Hematopoietic multipotent progenitor cell treated with erythropoietin and hydrocortisone succinate and interleukin-3 and kit ligand, for 15 days (in vitro differentiated cells): ENCODE data around the gene NDUFB10.
A peak's percentile ranks its signal among the peaks of the same experiment; 100 is the strongest.
"Not testable (repeated sequence)": the region's sequence is repeated elsewhere in the genome, so short reads cannot be mapped to it uniquely, and the experiment has no call there.

Experiments used
- DNase-seq: peaks from one replicate; pipeline ENCODE4 v3.0.0-alpha.2; 2015; ENCODE audit warnings: low spot score

The NDUFB10 gene

GRCh38 chr16:1946495-1947368 lies 12.6 kb upstream of the NDUFB10 start:
- DNase-seq: no peak

- DNase-seq: no peak
Measured at GRCh38 chr16:1947369-1947670, 12.0 kb upstream of the NDUFB10 start.

- DNase-seq: no peak
Measured at GRCh38 chr16:1949507-1949906, 9.8 kb upstream of the NDUFB10 start.

GRCh38 chr16:1950047-1950446 lies 9.3 kb upstream of the NDUFB10 start:
- DNase-seq: no peak

- DNase-seq: no peak
Measured at GRCh38 chr16:1950559-1950958, 8.8 kb upstream of the NDUFB10 start.

GRCh38 chr16:1953734-1954133 lies 5.6 kb upstream of the NDUFB10 start:
- DNase-seq: no peak

- DNase-seq: not testable (repeated sequence)
Measured at GRCh38 chr16:1957434-1958142, 1.8 kb upstream of the NDUFB10 start.

GRCh38 chr16:1958143-1958491 lies 1.2 kb upstream of the NDUFB10 start:
- DNase-seq: not testable (repeated sequence)

- no peak for DNase-seq
Measured at GRCh38 chr16:1958715-1959268, 546 bp upstream of the NDUFB10 start.

GRCh38 chr16:1960665-1961630 lies 1.6 kb downstream of the NDUFB10 start:
- no peak for DNase-seq

- no peak for DNase-seq
Measured at GRCh38 chr16:1961651-1962067, 2.3 kb downstream of the NDUFB10 start.

- not testable (repeated sequence) for DNase-seq
Measured at GRCh38 chr16:1962161-1963153, 3.1 kb downstream of the NDUFB10 start.

GRCh38 chr16:1963806-1964505 lies 4.6 kb downstream of the NDUFB10 start:
- peak; percentile 41 for DNase-seq

- DNase-seq: peak; percentile 97
Measured at GRCh38 chr16:1964506-1965395, 5.4 kb downstream of the NDUFB10 start, which contains the start of gene RPS2. RPS2 (minus strand) TSS chr16:1964826; CDS start chr16:1964625, 201 bp downstream.

GRCh38 chr16:1965396-1966001 lies 6.2 kb downstream of the NDUFB10 start:
- peak; percentile 16 for DNase-seq

- DNase-seq: no peak
Measured at GRCh38 chr16:1966460-1966859, 7.1 kb downstream of the NDUFB10 start, which contains the start of gene RNF151. RNF151 (plus strand) TSS chr16:1966856; CDS start chr16:1966882, 26 bp downstream.

- no peak for DNase-seq
Measured at GRCh38 chr16:1968146-1968953, 9.0 kb downstream of the NDUFB10 start.
